Measurements from ENCODE around the gene HCAR3.
"Not testable (repeated sequence)": the region's sequence is repeated elsewhere in the genome, so short reads cannot be mapped to it uniquely, and the experiment has no call there.

The HCAR3 gene

GRCh38 chr12:122716658-122717057 is at the start of gene HCAR3:
HCAR3 (minus strand) TSS chr12:122716811; CDS start chr12:122716737, 74 bp downstream.
- DNase-seq (ENCODE audit: low read depth in 2 of 2), result not testable (repeated sequence)

DNA sequence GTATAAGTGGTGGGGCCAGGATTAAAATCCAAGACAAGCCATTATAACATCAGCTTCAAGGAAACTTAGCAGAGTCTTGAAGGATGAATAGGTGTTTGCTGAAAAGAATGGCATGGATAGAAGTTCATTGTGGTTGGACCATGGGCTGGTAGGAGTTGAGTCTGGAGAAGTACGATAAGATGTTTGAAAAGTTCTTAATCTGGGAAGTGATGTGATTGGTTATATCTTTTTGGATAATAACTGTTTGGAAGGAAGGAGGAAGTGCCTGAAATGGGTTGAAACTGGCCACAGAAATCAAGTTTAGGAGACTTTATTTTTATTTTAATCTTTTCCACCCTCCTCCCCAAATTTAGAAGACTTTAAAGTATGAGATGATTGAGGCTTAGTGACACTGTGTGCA is 41.0 kb upstream of the HCAR3 start:
- no peak for DNase-seq (ENCODE audit: low read depth in 2 of 2)

- DNase-seq (ENCODE audit: low read depth in 2 of 2), result no peak
Measured at GRCh38 chr12:122754790-122755189, 38.2 kb upstream of the HCAR3 start.

DNA sequence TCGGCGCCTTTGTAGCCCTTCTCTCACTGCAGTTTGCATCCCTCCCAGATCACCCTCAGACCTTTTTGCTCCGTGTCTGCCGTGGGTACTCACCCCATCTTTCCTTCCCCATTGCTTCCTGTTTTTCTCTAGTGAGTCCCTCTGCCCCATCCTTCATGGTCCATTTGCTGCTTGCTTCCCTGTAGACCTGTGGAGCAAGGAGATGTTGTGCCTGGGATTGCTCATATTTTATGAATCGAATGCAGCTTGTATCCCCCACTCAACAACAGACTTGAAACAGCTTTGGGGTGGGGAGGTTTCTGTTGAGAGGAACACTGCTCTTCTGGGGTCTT is 36.7 kb upstream of the HCAR3 start:
- DNase-seq (ENCODE audit: low read depth in 2 of 2), result no peak

DNA sequence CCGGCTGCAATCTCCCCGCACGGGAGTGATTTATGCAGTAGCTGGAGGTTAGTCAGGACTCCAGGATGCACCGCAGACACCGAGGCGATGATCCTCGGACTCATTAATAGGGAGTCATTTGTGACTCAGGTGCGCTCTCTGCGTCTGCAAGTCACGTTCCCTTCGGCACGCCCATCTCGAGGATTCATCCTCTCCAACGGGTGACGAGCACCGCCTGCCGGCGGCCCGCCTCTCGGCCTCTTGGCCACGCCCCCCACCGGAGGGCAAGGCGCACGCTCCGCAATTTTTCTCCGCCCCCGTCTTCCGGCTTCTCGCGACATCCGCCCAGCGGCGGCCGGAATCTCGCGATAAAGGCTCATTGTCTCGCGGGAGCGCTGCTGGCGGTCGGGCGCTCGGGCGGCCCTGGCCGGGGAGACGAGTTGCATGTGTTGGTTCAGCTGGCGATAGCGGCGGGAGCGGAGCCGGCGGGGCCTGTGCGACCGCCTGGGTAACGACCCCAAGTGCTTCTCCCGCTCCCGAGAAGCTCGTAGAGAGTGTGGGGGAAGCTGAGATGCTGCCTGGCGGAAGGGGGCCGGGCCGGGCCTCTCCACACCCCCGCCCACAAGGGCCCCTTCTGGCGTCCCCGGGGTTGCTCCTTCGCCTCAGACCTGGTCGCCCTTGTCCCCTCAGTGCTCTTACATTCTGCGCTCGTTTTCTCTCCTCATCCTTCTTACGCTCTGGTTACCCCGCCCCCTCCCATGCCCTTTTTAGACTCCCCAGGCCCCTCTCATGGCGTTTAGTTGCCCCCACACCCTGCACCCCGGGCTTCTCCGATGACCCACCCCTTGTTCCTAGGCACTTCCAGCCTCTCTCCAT is 36.1 kb upstream of the HCAR3 start, which contains the start of gene DENR:
Gene DENR, plus strand, starts transcription at position 361 of the 855 bp plus-strand sequence. CDS start 878 bp downstream, outside the sequence.
- DNase-seq (ENCODE audit: low read depth in 2 of 2), result peak; percentile 99 to 100

DNA sequence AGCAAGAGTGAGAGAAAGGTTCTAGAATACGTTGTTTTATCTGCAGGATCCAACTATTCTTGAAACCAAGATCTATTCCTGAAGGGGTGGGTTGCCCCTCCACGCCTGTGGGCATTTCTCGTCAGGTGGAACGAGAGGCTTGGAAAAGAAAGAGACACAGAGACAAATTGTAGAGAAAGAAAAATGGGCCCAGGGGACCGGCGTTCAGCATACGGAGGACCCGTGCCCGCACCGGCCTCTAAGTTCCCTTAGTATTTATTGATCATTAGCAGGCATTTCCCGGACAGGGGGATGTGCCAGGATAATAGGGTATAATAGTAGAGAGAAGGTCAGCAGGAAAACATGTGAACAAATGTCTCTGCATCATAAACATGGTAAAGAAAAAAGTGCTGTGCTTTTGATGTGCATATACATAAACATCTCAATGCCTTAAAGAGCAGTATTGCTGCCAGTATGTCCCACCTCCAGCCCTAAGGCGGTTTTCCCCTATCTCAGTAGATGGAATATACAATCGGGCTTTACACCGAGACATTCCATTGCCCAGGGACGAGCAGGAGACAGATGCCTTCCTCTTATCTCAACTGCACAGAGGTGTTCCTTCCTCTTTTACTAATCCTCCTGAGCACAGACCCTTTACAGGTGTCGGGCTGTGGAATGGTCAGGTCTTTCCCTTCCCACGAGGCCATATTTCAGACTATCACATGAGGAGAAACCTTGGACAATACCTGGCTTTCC is 34.3 kb upstream of the HCAR3 start:
- DNase-seq (ENCODE audit: low read depth in 2 of 2), result not testable (repeated sequence)

DNA sequence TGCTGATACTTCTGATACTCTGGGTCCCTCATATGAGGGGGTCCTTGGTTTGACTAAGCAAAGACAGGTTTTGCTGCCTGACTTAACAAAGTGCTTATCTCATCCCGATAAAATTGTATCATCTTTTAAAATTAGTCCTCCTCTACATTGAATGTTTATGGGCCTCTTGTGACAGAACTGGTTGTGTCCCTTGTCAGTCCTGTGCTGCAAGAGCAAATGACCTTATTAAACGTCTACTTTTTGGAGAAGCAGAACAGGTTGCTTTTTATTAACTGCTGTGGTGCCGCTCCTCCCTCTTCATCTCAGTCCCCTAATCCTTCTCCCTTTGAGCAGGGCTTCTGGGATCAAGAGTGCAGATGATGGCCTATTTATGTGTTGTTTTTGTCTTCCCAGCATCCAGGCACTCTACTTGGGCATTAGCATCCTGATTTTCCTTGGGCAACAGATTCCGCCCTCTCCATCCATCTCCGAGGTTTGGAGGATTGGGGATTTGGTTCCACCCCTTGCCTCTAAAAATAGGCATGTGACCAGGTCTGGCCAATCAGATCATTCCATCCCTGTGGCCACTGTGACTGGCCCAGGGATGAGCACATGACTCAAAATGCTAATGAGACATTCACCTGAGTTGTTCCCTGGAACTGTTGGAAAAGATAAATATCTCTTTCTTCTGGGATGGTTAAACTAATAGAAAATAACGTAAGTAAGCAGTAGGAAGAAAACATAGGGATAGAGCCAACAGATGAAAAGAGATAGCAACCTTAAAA is 33.1 kb upstream of the HCAR3 start:
- no peak for DNase-seq (ENCODE audit: low read depth in 2 of 2)

DNA sequence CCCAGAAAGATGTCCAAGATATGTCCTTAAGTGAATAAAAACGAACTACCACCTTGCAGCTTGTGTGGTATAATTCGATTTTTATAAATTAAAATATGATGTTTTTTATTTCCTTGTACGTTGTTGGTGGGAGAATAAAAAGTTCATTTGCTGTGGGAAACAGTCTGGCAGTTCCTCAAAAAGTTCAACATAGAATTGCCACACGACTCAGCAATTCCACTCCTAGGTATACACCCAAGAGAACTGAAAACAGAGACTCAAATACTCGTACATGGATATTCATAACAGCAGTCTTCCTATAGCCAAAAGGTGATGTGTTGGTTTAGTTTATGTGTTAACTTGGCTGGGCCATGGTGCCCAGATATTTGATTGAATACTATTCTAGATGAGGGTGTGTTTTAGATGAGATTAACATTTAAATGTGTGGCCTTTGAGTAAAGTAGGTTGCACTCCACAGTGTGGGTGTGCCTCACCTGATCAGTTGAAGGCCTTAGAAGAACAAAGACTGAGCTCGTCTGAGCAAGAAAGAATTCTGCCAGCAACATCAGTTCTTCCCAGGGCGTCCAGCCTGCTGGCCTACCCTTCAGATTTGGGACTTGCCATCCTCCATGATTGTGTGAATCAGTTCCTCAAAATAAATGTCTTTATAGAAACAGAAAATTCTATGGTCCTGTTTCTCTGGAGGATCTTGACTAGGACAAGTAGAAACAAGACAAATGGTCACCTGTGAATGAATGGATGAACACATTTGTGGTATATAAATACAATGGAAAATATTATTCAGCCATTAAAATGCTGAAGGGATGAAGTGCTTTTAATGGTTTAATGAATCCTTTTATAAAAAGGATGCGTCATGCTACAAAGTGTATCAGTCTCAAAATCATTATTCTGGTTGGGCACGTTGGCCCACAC is 30.9 kb upstream of the HCAR3 start:
- DNase-seq (ENCODE audit: low read depth in 2 of 2), result no peak

GRCh38 chr12:122743895-122744525 is 27.4 kb upstream of the HCAR3 start:
- DNase-seq (ENCODE audit: low read depth in 2 of 2), result no peak

GRCh38 chr12:122740351-122740750 is 23.7 kb upstream of the HCAR3 start:
- DNase-seq (ENCODE audit: low read depth in 2 of 2), result no peak

DNA sequence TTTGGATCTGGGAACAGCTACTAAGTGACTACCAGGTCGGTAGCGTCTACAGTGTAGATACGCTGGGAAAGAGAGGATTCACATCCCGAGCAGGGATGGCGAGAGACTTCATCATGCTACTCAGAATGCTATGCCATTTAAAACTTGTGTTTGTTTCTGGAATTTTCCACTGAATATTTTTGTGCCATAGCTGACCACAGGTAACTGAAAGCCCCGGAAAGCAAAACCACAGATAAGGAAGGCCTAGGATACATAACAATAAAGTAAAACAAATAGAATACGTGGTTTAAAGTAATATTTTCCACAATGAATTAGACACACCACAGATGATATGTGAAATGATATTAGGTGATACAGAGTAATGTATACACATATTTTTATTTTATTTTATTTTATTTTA is 22.0 kb upstream of the HCAR3 start:
- DNase-seq (ENCODE audit: low read depth in 2 of 2), result no peak

- DNase-seq (ENCODE audit: low read depth in 2 of 2), result no peak
Measured at GRCh38 chr12:122732611-122733010, 16.0 kb upstream of the HCAR3 start.

DNA sequence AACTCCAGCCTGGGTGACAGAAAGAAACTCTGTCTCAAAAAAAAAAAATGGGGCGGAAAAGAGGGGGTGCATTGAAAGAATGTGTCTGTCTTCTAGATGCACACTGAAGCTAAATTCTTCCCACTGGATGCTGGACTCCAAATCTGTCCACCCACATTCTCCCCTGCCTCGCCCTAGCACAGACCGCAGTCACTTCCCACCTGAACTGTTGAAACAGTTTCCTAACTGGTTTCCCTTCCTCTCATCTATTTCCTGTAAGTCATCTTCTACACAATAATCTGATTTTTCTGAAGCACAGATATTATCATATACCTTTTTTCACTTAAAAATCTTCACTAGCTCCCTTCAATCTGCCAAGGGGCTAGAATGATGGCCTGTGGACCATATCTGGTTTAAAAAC is 15.6 kb upstream of the HCAR3 start:
- no peak for DNase-seq (ENCODE audit: low read depth in 2 of 2)

GRCh38 chr12:122730215-122731014 is 13.8 kb upstream of the HCAR3 start, which contains the start of gene HCAR1:
HCAR1 (minus strand) TSS chr12:122730844; CDS start chr12:122730339, 505 bp downstream.
- DNase-seq (ENCODE audit: low read depth in 2 of 2), result peak; percentile 27 to 34

GRCh38 chr12:122729583-122730214 is 13.1 kb upstream of the HCAR3 start:
- DNase-seq (ENCODE audit: low read depth in 2 of 2), result no peak

DNA sequence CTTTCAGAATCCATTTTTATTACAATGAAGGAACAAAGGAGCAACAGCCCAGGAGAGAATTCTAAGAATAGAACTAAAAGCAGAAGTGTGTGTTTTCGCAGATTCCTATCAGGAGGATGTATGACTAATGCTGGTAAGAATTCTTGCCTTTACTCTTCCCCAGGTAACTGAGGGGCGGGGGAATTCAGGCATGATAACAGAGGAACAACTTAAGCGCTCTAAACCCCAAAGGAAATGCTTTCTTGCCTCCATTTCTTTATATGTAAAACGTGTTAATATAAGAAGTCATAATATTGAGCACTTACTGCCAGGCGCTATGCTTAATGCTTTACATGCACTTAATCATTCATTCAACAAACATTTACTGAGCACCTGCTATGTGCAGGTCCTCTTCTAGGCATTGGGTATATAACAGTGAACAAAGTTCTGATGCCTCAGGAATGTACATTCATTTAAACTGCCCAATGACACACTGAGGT is 9.5 kb upstream of the HCAR3 start:
- DNase-seq (ENCODE audit: low read depth in 2 of 2), result no peak

DNA sequence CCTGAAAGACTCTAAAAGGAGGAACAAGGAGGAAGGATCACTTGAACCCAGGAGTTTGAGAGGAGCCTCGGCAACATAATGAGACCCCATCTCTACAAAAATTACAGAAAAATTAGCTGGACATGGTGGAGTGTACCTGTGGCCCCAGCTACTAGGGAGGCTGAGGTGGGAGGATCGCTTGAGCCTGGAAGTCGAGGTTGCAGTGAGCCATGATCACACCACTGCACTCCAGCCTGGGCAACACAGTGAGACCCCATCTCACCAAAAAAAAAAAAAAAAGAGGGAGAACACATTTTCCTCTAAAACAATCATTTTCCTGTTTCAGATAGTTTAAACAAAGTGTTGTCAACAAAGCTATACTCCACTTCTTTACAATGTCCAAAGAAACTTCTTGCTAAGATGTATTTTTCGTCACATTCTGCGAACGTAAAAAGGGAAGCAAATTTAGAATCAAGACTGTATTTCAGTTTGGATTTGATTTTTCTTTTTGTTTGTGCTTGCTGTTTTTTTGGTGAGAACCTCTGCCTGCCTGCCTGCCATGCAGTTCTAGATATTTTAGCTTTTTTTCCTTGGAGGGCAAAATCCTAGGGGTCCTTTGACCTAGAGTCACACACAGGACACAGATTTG is 9.0 kb upstream of the HCAR3 start:
- no peak for DNase-seq (ENCODE audit: low read depth in 2 of 2)

GRCh38 chr12:122724641-122725243 is 8.1 kb upstream of the HCAR3 start:
- DNase-seq (ENCODE audit: low read depth in 2 of 2), result no peak

Measured in activated CD4-positive, alpha-beta T cell treated with anti-CD3 and anti-CD28 coated beads for 24 hours (primary cell).